Activated T-cell treated with anti-CD3 and anti-CD28 coated beads, Interleukin-2, amount 50 U/mL, for 24 hours (primary cell): ENCODE measurements around the gene UBFD1.
"Not testable (repeated sequence)": the region's sequence is repeated elsewhere in the genome, so short reads cannot be mapped to it uniquely, and the experiment has no call there.

Source experiments
- DNase-seq: peaks from one replicate; pipeline ENCODE4 v3.0.0-alpha.2; 2020
- H3K27ac Mint-ChIP-seq: 2 replicates; pipeline ENCODE4 v1.8.0; 2020; ENCODE audit warnings: mild to moderate bottlenecking, mixed read lengths
- H3K27me3 Mint-ChIP-seq: 2 replicates; pipeline ENCODE4 v1.8.0; 2020; ENCODE audit warnings: mixed read lengths
- H3K36me3 Mint-ChIP-seq: 2 replicates; pipeline ENCODE4 v1.8.0; 2020; ENCODE audit warnings: low read depth, mixed read lengths
- H3K4me1 Mint-ChIP-seq: 2 replicates; pipeline ENCODE4 v1.8.0; 2020; ENCODE audit warnings: low read depth, mixed read lengths
- H3K4me3 Mint-ChIP-seq: 2 replicates; pipeline ENCODE4 v1.8.0; 2020; ENCODE audit warnings: mild to moderate bottlenecking, moderate library complexity, mixed read lengths
- H3K9me3 Mint-ChIP-seq: 2 replicates; pipeline ENCODE4 v1.8.0; 2020; ENCODE audit warnings: mixed read lengths

UBFD1 gene, protein sequence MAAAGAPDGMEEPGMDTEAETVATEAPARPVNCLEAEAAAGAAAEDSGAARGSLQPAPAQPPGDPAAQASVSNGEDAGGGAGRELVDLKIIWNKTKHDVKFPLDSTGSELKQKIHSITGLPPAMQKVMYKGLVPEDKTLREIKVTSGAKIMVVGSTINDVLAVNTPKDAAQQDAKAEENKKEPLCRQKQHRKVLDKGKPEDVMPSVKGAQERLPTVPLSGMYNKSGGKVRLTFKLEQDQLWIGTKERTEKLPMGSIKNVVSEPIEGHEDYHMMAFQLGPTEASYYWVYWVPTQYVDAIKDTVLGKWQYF

DNA sequence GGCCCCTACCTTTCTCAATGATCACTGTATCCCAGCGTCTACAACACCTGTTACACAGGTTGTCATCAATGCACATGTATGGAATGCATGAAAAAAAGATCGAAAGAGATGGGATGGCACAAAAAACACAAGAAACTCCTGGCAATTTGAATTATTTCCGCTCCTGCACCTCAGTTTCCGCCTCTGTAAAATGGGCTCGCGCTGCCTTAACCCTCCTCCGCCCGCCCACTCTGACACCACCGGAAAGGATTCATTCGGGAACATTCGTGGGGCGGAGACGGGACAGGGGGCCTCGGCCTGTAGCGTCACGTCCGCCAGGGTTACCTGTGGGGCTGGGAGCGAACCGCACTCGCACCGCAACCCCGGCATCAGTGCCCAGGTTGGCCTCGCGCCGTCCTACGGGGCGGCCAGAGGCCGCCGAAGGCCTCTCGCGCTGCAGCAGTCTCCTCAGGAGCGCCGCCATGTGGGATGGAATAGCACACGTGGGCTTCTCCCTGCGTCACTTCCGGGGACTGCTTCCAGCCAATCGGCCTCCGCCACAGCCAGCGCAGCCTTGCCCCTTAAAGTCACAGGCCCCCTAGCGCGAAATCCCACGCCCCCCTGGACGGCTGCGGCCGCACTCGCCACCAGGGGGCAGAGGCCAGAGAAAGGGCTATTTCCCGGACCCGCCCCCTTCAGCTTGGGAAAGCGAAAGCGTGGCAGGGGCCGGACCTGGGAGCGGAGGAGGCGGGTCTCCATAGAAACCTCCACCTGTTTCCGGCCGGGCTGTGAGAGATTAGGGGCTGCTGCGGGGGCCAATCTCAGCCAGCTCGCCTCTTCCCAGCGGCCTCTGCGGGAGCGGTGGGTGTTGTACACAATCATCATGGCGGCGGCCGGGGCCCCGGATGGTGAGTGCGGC is at the start of gene UBFD1, which contains the start of gene EARS2:
TSS of gene UBFD1 (plus strand) at position 847 of the 898 bp plus-strand sequence. CDS start at position 863, 16 bp downstream.
TSS of gene EARS2 (minus strand) at position 470 of the 898 bp plus-strand sequence. CDS start at position 463, 7 bp downstream.
- Mint-ChIP-seq H3K36me3 (peaks cover 62% of the 10 kb centered on the region), H3K4me3 (peak within 1 kb of the TSS; percentile 93), H3K4me1 (peaks cover 48% of the 10 kb centered on the region), H3K27me3 (no peaks in the 10 kb centered on the region), H3K9me3 (no peaks in the 10 kb centered on the region), H3K27ac (peak within 1 kb of the TSS; percentile 97)
- peak; percentile 100 for DNase-seq

DNA sequence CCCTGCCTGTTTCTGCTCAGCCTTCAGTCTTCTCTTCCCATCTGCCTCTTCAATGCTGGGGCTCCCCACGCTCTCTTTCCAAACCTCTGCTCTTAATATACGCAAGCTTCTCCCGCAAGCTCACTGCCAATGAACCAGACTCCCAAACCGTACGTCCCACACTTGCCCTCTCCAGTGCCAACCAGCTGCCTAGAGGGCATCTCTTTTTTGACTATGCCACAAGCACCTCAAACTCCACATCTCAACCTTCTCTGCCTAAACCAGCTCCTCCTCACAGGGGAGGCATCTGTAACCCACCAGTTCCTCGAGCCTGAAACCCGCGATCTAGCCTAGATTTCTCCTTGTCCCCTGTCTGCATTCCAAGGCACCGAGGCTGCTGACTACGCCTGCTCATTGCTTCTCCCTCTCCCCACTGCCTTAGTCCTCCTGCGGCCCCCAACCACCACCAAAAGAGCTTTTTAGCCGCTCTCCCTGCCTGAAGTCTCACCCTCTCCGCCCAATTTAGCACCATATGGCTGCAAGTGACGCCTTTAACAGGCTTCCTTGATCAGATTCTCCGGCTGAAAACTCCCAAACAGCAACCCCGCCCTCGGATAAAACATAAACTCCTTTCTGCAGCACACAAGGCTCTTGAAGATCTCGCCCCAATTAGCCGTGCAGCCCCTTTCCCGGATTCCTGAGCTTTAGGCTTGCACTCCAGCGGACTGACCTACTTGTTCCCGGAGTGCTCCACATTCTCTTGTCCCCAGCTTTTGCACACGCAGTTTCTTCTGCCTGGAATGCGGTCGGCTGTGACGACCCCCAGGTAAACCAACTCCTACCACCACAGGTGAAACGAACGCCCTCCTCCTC is 48.7 kb upstream of the UBFD1 start:
- no peaks in the 10 kb centered on the region for H3K9me3 Mint-ChIP-seq
- no peaks in the 10 kb centered on the region for H3K27me3 Mint-ChIP-seq
- peak overlapping the region; percentile 86 for H3K27ac Mint-ChIP-seq
- H3K4me3 Mint-ChIP-seq, result peak overlapping the region; percentile 81
- H3K36me3 Mint-ChIP-seq, result peaks cover 47% of the 10 kb centered on the region
- peak; percentile 32 for DNase-seq
- H3K4me1 Mint-ChIP-seq, result peaks cover 55% of the 10 kb centered on the region

DNA sequence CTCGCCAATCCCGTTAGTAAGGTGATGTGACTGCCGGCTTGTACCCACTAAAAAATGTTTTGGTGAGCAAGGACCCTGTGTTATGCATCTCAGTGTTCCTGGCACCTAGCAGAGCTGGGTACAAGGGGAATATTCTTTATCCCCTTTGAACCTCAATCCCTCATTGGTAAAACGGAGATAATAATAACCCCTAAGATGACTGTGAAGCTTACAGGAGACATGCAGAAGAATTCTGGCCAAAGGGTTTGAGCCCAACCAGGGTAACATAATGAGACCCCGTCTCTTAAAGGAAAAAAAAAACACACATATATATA is 48.1 kb upstream of the UBFD1 start:
- Mint-ChIP-seq H3K4me1 (peaks cover 53% of the 10 kb centered on the region), H3K4me3 (peak overlapping the region; percentile 81), H3K27me3 (no peaks in the 10 kb centered on the region), H3K9me3 (no peaks in the 10 kb centered on the region), H3K27ac (peak overlapping the region; percentile 86), H3K36me3 (peaks cover 49% of the 10 kb centered on the region)
- DNase-seq, result no peak

DNA sequence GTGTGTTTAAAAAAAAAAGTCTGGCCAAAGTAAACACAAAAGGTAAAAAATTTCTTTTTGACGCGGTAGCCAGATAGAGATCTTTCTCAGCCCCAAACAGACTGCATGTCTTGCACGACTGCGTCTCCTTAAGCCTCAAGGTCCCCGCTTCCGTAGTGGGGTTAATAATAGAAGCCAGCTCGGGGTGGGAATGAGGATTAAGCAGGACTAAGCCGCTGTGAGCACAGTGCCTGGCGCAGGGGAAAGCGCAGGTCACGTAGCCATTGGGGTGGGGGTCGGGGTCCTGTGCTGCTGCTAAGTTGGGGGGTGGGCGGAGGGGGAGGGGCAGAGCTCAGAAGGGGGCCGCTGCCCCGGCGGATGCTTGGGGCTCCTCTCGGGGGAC is 47.8 kb upstream of the UBFD1 start:
- DNase-seq, result peak; percentile 64
- Mint-ChIP-seq H3K4me1 (peaks cover 53% of the 10 kb centered on the region), H3K9me3 (no peaks in the 10 kb centered on the region), H3K4me3 (peak overlapping the region; percentile 81), H3K27me3 (no peaks in the 10 kb centered on the region), H3K27ac (peak overlapping the region; percentile 86), H3K36me3 (peaks cover 52% of the 10 kb centered on the region)

DNA sequence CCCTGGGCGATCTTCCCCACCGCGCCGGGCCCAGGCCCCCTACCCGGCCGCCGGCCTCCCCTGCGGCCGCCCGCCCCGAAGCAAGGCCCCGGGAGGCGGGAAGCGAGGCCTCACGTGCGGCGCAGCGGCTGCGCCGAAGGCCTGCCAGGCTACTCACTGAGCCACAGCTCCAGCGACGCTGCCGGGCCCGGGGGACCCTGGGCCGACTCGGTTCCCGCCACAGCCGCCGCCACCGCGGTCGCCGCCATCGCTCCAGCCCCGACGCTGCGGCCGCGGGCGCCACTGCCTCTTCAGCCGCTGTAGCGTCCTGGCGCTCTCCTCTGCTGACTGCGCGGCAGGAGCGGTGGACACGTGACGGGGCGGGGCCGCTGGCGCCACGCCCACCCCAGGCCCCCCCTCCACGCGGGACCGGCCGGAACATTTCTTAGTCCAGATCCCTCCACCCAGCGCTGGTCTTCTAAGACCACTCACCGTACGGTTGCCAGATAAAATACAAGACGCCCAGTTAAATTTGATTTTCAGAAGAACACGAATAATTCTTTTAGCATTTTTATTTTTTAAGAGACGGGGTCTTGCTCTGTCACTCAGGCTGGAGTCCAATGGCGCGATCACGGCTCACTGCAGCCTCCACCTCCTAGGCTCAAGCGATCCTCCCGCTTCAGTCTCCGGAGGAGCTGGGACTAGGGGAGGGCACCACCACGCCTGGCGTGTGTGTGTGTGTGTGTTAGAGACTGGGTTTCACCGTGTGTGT is 47.2 kb upstream of the UBFD1 start, which contains the start of gene GGA2:
TSS of gene GGA2 (minus strand) at position 331 of the 751 bp plus-strand sequence. CDS start at position 248, 83 bp downstream.
- Mint-ChIP-seq H3K9me3 (no peaks in the 10 kb centered on the region), H3K36me3 (peaks cover 55% of the 10 kb centered on the region), H3K27ac (peak within 1 kb of the TSS; percentile 92), H3K4me1 (peaks cover 53% of the 10 kb centered on the region), H3K4me3 (peak within 1 kb of the TSS; percentile 81), H3K27me3 (no peaks in the 10 kb centered on the region)
- peak; percentile 89 for DNase-seq

DNA sequence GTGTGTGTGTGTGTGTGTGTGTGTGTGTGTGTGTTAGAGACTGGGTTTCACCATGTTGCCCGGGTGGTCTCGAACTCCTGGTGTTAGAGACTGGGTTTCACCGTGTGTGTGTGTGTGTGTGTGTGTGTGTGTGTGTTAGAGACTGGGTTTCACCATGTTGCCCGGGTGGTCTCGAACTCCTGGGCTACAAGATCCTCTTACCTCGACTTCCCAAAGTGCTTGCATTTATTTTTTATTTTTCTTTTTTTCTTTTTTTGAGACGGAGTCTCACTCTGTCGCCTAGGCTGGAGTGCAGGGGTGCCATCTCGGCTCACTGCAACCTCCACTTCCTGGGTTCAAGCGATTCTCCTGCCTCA is 46.6 kb upstream of the UBFD1 start:
- Mint-ChIP-seq H3K36me3 (peaks cover 59% of the 10 kb centered on the region), H3K4me1 (peaks cover 53% of the 10 kb centered on the region), H3K27ac (peak overlapping the region; percentile 92)

DNA sequence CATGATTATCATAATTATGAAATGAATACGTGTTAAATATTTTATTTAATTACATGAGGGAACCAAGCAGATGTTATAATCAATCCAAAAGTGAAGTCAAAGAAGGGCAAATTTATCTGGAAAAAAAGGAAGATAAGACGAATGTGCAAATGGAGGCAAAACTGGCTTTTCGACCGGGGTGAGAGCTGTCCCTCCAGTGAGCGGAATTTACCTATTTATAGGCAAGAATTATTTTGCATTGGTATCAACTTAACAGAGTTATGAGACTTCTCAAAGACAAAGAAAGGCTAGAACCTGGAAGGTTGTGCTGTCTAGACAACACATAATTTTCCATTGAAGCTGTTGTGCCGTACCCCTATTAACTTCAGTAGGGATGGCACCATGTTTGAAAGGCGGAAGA is 45.8 kb upstream of the UBFD1 start:
- no peak for DNase-seq
- Mint-ChIP-seq H3K9me3 (no peaks in the 10 kb centered on the region), H3K4me3 (peak overlapping the region; percentile 81), H3K27me3 (no peaks in the 10 kb centered on the region), H3K27ac (no peak overlapping the region), H3K36me3 (peaks cover 54% of the 10 kb centered on the region), H3K4me1 (peaks cover 51% of the 10 kb centered on the region)

More for the DNA sequence above, 46.6 kb upstream of the UBFD1 start:
- not testable (repeated sequence) for H3K27me3 Mint-ChIP-seq, DNase-seq, H3K9me3 Mint-ChIP-seq
- H3K4me3 Mint-ChIP-seq, result peak overlapping the region; percentile 81

DNA sequence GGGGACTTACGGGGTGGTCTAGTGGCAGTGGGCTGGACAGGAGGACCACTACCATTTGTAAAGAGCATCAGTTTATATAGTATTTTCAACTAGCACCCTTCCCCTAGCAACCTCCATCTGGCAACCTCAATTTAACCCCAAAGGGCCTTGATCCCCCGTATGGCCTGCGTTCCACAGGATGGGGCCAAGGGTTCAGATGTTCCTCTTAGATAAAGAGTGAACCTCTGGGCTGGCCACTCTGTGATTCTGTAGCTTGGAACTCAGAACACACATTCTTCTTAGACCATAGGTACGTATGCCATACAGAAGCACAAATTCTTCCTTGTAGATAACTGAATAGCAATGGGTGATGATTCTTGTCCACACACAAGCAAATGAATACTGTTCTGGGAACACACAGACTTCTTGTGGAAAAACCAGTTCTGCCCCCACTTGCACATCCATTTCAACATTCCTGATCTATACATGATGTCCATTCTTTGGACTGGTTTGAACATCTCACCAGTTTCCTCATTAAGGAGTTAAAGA is 45.3 kb upstream of the UBFD1 start:
- H3K4me1 Mint-ChIP-seq, result peaks cover 47% of the 10 kb centered on the region
- H3K4me3 Mint-ChIP-seq, result no peak overlapping the region
- H3K36me3 Mint-ChIP-seq, result peaks cover 49% of the 10 kb centered on the region
- no peak for DNase-seq
- H3K27ac Mint-ChIP-seq, result no peak overlapping the region
- H3K9me3 Mint-ChIP-seq, result no peaks in the 10 kb centered on the region
- H3K27me3 Mint-ChIP-seq, result no peaks in the 10 kb centered on the region

DNA sequence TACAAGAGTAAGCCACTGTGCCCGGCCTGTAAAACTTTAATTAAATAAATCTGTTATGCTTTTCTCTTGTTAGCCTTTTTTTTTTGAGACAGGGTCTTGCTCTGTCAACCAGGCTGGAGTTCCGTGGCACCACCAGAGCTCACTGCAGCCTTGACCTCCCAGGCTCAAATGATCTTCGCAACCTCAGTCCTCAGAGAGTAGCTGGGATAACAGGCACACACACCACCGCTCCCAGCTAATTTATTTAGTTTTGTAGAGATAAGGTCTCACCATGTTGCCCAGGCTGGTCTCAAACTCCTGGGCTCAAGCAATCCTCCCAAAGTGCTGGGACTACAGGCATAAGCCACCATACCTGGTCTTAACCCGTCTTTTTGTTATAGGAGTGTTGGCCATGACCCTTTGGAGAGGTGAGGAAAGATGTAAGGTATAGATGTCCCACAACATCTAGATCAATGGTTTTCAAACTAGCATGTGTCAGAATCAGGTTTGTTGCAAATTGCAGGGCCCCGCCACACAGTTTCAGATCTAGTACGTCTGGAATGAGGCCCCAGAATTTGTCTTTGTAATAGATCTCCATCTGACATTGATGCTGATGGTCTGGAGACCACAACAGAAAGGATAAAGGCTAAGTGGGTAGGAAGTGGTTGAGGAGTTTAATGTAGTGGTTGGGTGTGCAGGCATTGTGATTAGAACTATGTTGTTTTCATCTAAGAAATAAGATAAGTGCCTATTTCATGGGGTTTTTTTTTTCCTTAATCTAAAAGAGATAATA is 43.0 kb upstream of the UBFD1 start:
- H3K4me1 Mint-ChIP-seq, result peaks cover 40% of the 10 kb centered on the region
- peaks cover 47% of the 10 kb centered on the region for H3K36me3 Mint-ChIP-seq
- no peak overlapping the region for H3K4me3 Mint-ChIP-seq
- H3K9me3 Mint-ChIP-seq, result no peaks in the 10 kb centered on the region
- DNase-seq, result no peak
- peak overlapping the region; percentile 63 for H3K27ac Mint-ChIP-seq
- no peaks in the 10 kb centered on the region for H3K27me3 Mint-ChIP-seq

DNA sequence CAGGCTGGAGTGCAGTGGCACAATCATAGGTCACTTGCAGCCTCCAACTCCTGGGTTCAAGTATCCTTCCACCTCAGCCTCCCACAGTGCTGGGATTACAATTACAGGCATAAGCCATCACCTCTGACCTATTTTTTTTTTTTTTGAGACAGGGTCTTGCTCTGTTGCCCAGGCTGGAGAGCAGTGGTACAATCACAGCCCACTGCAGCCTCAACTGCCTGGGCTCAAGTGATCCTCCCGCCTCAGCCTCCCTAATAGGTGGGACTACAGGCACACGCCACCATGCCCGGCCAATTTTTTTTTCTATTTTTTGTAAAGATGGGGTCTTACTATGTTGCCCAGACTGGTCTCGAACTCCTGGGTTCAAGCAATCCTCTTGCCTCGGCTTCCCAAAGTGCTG is 41.6 kb upstream of the UBFD1 start:
- Mint-ChIP-seq H3K36me3 (peaks cover 54% of the 10 kb centered on the region), H3K4me3 (no peak overlapping the region), H3K4me1 (peaks cover 36% of the 10 kb centered on the region), H3K27ac (peak overlapping the region; percentile 52), H3K27me3 (no peaks in the 10 kb centered on the region), H3K9me3 (no peaks in the 10 kb centered on the region)
- no peak for DNase-seq

DNA sequence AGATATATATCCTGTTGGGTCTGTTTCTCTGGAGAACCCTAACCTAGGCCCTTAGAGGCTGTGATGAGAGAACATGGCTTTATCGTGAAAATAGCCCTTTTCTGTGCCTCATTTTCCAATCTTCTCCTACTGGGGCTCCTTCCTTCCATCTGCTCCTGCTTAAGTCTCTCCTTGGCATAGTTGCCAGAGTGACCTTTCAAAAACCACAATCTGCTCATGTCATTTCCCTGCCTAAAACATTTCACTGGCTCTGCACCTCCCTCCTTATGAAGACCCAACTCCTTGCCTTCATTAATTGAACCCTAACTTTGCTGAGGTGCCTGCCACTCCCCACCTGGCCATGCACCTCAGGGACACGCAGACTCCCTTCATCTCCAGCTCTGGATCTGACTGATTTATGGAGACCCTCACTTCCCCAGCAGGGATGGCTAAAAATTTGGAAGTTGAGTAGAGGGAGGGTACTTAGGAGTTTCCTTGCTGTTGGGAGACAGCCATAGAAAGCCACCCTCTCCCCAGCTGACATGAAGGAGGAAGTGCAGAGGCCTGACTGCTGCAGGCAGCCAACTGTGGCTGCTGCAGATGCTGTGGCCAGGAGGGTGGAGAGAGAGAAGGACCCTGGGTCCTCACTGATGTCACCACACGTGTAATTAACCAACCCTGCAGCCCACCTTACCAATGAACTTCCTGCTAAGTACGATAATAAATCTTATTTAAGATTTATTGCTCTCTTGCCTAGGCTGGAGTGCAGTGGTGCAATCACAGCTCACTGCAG is 41.0 kb upstream of the UBFD1 start:
- no peaks in the 10 kb centered on the region for H3K9me3 Mint-ChIP-seq
- no peak overlapping the region for H3K27ac Mint-ChIP-seq
- peaks cover 60% of the 10 kb centered on the region for H3K36me3 Mint-ChIP-seq
- peaks cover 33% of the 10 kb centered on the region for H3K4me1 Mint-ChIP-seq
- H3K27me3 Mint-ChIP-seq, result no peaks in the 10 kb centered on the region
- H3K4me3 Mint-ChIP-seq, result no peak overlapping the region
- no peak for DNase-seq

DNA sequence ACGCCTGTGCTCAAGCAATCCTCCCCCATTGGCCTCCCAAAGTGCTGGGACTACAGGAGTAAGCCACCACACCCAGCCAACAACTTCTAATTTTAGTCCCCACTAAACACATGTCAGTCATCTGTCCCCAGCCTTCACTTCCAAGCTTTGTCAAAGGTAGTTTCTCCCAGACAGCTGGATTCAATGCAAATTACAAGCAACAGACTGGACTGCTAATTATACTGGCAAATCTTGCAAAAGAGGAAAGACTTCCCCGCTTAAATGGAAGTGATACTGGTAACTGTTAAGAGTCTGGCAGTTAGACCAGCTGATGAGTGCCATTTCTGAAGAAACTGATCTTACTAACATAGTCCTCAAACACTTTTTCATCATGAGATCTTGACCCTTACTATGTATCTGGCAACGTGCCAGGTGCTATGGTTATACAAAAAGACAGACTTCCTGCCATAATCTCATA is 39.1 kb upstream of the UBFD1 start:
- Mint-ChIP-seq H3K4me3 (no peak overlapping the region), H3K36me3 (peaks cover 75% of the 10 kb centered on the region), H3K27ac (no peak overlapping the region), H3K9me3 (no peaks in the 10 kb centered on the region), H3K4me1 (peaks cover 33% of the 10 kb centered on the region), H3K27me3 (no peaks in the 10 kb centered on the region)
- DNase-seq, result no peak
